Stimulated activated naive CD8-positive, alpha-beta T cell treated with anti-CD3 and anti-CD28 coated beads, Interleukin-15, Interleukin-2, amounts not matched to agents 100 ng/mL and 50 ng/mL, for 24 hours (primary cell): ENCODE data around the gene KRT4.
"Not testable (repeated sequence)": the region's sequence is repeated elsewhere in the genome, so short reads cannot be mapped to it uniquely, and the experiment has no call there.

Experiments
- H3K27ac Mint-ChIP-seq: one replicate; pipeline ENCODE4 v1.8.0; 2021; ENCODE audit warnings: mild to moderate bottlenecking, mixed read lengths
- H3K27me3 Mint-ChIP-seq: one replicate; pipeline ENCODE4 v1.8.0; 2021; ENCODE audit warnings: mixed read lengths
- H3K36me3 Mint-ChIP-seq: one replicate; pipeline ENCODE4 v1.8.0; 2021; ENCODE audit warnings: low read depth, mixed read lengths
- H3K4me1 Mint-ChIP-seq: one replicate; pipeline ENCODE4 v1.8.0; 2021; ENCODE audit warnings: low read depth, mixed read lengths
- H3K4me3 Mint-ChIP-seq: one replicate; pipeline ENCODE4 v1.8.0; 2021; ENCODE audit warnings: mild to moderate bottlenecking, mixed read lengths
- H3K9me3 Mint-ChIP-seq: one replicate; pipeline ENCODE4 v1.8.0; 2021; ENCODE audit warnings: mixed read lengths

The KRT4 gene

GRCh38 chr12:52771505-52771904 is 42.4 kb downstream of the KRT4 start:
- H3K27me3 Mint-ChIP-seq: no peaks in the 10 kb centered on the region
- H3K36me3 Mint-ChIP-seq: no peaks in the 10 kb centered on the region
- H3K4me1 Mint-ChIP-seq: no peaks in the 10 kb centered on the region
- H3K9me3 Mint-ChIP-seq: no peaks in the 10 kb centered on the region
- no peak overlapping the region for H3K4me3 Mint-ChIP-seq
- no peak overlapping the region for H3K27ac Mint-ChIP-seq

DNA sequence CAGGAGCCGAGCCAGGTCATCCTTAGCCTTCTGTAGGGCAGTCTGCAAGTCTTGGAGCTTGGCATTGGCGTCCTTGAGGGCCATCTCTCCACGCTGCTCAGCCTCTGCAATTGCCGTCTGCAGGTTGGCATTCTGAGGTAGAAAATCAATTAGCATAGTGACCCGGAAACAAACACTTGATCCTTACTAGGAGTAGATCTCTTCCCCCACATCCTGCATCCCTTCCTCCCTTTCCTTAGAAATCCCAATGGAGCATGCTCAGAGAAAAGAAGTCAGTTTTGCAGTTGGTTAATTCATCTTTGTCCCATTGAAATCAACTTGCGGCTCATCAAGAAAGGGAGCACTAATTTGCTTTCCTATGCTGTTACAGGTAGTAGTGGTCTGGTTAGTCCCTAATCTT is 42.8 kb downstream of the KRT4 start:
- Mint-ChIP-seq H3K4me3 (no peak overlapping the region), H3K27ac (no peak overlapping the region), H3K36me3 (no peaks in the 10 kb centered on the region), H3K9me3 (no peaks in the 10 kb centered on the region), H3K4me1 (no peaks in the 10 kb centered on the region), H3K27me3 (no peaks in the 10 kb centered on the region)

GRCh38 chr12:52769946-52770345 is 44.0 kb downstream of the KRT4 start:
- H3K36me3 Mint-ChIP-seq: no peaks in the 10 kb centered on the region
- no peaks in the 10 kb centered on the region for H3K4me1 Mint-ChIP-seq
- H3K27me3 Mint-ChIP-seq: no peaks in the 10 kb centered on the region
- no peak overlapping the region for H3K4me3 Mint-ChIP-seq
- H3K9me3 Mint-ChIP-seq: no peaks in the 10 kb centered on the region
- H3K27ac Mint-ChIP-seq: no peak overlapping the region

GRCh38 chr12:52769354-52769753 is 44.6 kb downstream of the KRT4 start:
- no peaks in the 10 kb centered on the region for H3K36me3 Mint-ChIP-seq
- no peaks in the 10 kb centered on the region for H3K27me3 Mint-ChIP-seq

DNA sequence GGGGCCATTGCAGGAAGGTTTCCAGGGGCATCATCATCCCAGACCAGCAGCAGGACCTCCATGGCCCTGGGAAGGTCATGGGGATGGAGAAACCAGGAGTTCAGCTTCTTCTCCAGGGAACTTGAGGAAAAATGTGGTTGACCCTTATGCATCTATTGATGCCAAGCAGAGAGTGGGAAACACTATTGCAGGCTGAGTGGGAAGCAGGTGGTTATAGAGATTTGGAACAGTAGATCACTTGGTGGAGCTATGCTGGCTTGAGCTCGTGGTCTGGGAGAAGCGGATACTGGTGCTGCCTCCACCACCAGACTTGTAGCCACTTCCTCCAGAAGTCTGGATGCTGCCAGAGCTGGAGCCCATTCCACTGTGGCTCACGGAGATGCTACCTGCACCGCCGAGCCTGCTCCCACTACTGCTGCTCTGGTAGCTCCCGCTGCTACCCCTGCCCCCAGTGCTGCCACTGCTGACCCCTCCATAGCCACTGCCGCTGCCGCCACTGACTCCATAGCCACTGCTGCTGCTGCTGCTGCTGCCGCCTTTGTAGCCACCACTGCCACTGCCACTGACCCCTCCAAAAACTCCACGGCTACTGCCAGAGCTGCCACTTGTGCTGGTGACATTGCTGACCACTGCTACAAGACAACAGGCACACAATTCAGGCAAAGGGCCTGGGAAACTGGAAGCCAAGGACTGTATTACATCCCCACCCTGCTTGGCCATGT is 45.3 kb downstream of the KRT4 start:
- Mint-ChIP-seq H3K9me3 (no peaks in the 10 kb centered on the region), H3K4me3 (no peak overlapping the region), H3K27ac (no peak overlapping the region), H3K4me1 (no peaks in the 10 kb centered on the region), H3K36me3 (no peaks in the 10 kb centered on the region), H3K27me3 (no peaks in the 10 kb centered on the region)

More at GRCh38 chr12:52769354-52769753, 44.6 kb downstream of the KRT4 start:
- no peaks in the 10 kb centered on the region for H3K4me1 Mint-ChIP-seq
- H3K9me3 Mint-ChIP-seq: no peaks in the 10 kb centered on the region
- no peak overlapping the region for H3K4me3 Mint-ChIP-seq
- no peak overlapping the region for H3K27ac Mint-ChIP-seq

DNA sequence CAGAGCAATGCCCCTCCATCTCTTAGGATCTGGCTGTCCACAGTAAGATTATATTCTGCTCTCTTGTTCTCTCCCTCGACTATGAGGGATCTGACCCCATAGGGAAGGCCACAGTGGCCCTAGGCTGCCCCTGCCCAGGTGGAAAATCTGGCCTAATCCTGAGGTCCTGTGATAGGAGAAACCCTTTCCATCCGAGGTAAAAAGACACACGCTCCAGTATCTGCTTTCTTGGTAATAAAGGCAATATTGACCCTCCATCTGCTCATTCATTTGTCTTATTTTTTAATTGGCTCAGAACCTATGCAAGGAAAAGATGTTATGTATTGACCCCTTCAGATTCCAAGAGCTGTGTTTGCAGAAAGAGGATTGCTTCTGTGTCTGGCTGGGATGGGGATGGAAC is 46.5 kb downstream of the KRT4 start:
- no peaks in the 10 kb centered on the region for H3K4me1 Mint-ChIP-seq
- H3K27ac Mint-ChIP-seq: no peak overlapping the region
- H3K4me3 Mint-ChIP-seq: no peak overlapping the region
- H3K27me3 Mint-ChIP-seq: no peaks in the 10 kb centered on the region
- no peaks in the 10 kb centered on the region for H3K36me3 Mint-ChIP-seq
- peaks cover 5% of the 10 kb centered on the region for H3K9me3 Mint-ChIP-seq

DNA sequence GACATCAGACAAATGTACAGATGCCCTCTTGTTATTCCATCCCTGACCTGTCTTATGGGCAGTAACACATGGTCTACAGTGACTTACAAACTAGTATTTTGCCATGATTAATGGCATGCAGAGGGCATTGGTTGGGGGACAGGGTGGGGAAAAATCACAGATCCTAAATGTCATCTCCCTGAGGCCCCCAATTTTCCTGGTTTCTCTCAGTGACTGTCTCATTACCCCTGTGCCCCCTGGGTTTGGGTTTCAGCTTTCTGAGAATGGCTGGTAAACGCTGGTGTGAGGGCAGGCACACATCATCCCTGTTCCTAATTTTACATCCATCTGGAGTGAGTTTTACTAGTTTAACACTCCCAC is 46.9 kb downstream of the KRT4 start:
- Mint-ChIP-seq H3K4me1 (no peaks in the 10 kb centered on the region), H3K27me3 (no peaks in the 10 kb centered on the region), H3K36me3 (no peaks in the 10 kb centered on the region), H3K4me3 (no peak overlapping the region), H3K27ac (no peak overlapping the region), H3K9me3 (peaks cover 5% of the 10 kb centered on the region)

GRCh38 chr12:52766351-52767019 is 47.4 kb downstream of the KRT4 start:
- no peaks in the 10 kb centered on the region for H3K4me1 Mint-ChIP-seq
- H3K9me3 Mint-ChIP-seq: peaks cover 7% of the 10 kb centered on the region
- H3K36me3 Mint-ChIP-seq: no peaks in the 10 kb centered on the region
- H3K27ac Mint-ChIP-seq: no peak overlapping the region
- no peaks in the 10 kb centered on the region for H3K27me3 Mint-ChIP-seq
- no peak overlapping the region for H3K4me3 Mint-ChIP-seq

- Mint-ChIP-seq H3K4me1 (no peaks in the 10 kb centered on the region), H3K9me3 (peaks cover 13% of the 10 kb centered on the region), H3K36me3 (no peaks in the 10 kb centered on the region), H3K4me3 (no peak overlapping the region), H3K27me3 (no peaks in the 10 kb centered on the region), H3K27ac (no peak overlapping the region)
Observed at GRCh38 chr12:52765702-52766101, 48.2 kb downstream of the KRT4 start.

DNA sequence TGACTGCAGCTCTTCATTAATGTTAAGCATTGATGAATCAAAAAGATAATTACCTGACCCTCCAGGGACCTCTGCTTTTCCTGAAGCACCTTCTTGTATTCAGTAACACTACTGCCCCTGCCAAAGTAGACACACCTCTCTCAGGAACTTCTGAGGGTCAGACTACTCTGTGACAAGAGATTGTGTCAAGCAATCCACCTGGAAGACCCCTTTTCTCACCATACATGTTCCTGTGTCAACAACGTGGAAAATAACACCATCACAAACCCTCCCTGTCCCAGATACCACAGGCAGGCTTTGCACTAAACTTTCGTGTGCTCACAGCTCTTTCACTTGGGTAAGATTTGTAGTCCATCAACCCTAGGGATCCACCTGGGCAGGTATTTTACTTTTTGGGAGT is 49.9 kb downstream of the KRT4 start:
- peaks cover 14% of the 10 kb centered on the region for H3K9me3 Mint-ChIP-seq
- H3K4me3 Mint-ChIP-seq: no peak overlapping the region
- H3K4me1 Mint-ChIP-seq: no peaks in the 10 kb centered on the region
- no peak overlapping the region for H3K27ac Mint-ChIP-seq
- no peaks in the 10 kb centered on the region for H3K27me3 Mint-ChIP-seq
- no peaks in the 10 kb centered on the region for H3K36me3 Mint-ChIP-seq

DNA sequence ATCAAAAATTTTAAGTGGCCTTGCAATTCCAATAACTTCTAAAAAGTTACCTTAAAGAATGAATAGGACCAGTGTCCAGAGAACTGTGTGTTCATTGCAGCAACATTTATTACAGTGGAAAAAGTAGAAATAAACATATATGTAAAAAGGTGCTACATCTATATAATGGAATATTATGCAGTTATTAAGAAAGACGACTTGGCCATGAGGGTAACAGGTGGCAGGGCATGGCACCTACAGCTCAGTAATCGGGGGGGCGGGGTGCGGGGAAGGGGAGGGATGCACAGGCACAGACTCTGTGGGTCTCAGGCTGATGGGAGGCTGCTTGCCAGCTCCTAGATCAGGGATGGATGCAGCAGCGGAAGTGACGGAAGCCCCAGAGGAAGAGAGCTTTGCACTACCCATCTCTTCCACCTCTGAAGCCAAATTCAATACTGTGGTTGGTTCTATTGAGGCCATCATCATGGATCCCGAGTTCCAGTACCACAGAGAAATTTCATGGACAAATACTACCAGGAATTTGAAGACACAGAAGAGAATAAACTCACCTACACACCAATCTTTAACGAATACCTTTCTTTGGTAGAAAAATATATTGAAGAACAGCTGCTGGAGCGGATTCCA is 50.8 kb downstream of the KRT4 start:
- Mint-ChIP-seq H3K27me3 (no peaks in the 10 kb centered on the region), H3K27ac (no peak overlapping the region), H3K4me3 (no peak overlapping the region), H3K4me1 (no peaks in the 10 kb centered on the region), H3K9me3 (peaks cover 18% of the 10 kb centered on the region), H3K36me3 (no peaks in the 10 kb centered on the region)

GRCh38 chr12:52761802-52762201 is 52.1 kb downstream of the KRT4 start:
- peaks cover 18% of the 10 kb centered on the region for H3K9me3 Mint-ChIP-seq
- H3K27ac Mint-ChIP-seq: no peak overlapping the region
- no peak overlapping the region for H3K4me3 Mint-ChIP-seq
- no peaks in the 10 kb centered on the region for H3K4me1 Mint-ChIP-seq
- H3K27me3 Mint-ChIP-seq: no peaks in the 10 kb centered on the region
- H3K36me3 Mint-ChIP-seq: no peaks in the 10 kb centered on the region

- H3K4me1 Mint-ChIP-seq, H3K27ac Mint-ChIP-seq, H3K27me3 Mint-ChIP-seq, H3K4me3 Mint-ChIP-seq, H3K36me3 Mint-ChIP-seq: not testable (repeated sequence)
- peaks cover 18% of the 10 kb centered on the region for H3K9me3 Mint-ChIP-seq
Observed at GRCh38 chr12:52761218-52761617, 52.7 kb downstream of the KRT4 start.

DNA sequence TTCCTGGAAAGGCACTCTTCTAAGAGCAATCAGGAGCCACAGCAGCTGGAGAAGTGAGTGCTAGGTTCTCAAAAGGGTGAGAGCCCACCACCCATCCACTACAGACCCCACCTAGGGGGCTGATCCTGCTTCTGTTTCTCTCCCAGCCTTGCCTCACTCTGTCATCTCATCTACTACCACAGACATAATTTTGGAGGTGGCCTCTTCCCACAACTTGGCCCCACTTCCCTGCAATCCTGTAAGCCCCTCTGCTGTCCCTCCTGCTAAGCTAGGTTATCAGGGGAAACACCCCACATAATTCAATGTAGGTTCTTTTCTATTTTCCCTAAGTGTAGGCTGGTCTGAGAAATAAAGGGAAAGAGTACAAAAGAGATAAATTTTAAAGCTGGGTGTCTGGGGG is 53.3 kb downstream of the KRT4 start:
- H3K27me3 Mint-ChIP-seq: no peaks in the 10 kb centered on the region
- H3K9me3 Mint-ChIP-seq: peaks cover 18% of the 10 kb centered on the region
- no peak overlapping the region for H3K4me3 Mint-ChIP-seq
- no peak overlapping the region for H3K27ac Mint-ChIP-seq
- no peaks in the 10 kb centered on the region for H3K36me3 Mint-ChIP-seq
- H3K4me1 Mint-ChIP-seq: no peaks in the 10 kb centered on the region

GRCh38 chr12:52759695-52760094 is 54.2 kb downstream of the KRT4 start:
- no peaks in the 10 kb centered on the region for H3K36me3 Mint-ChIP-seq
- H3K27ac Mint-ChIP-seq: no peak overlapping the region
- no peaks in the 10 kb centered on the region for H3K4me1 Mint-ChIP-seq

More at GRCh38 chr12:52759695-52760094, 54.2 kb downstream of the KRT4 start:
- Mint-ChIP-seq H3K9me3 (peaks cover 18% of the 10 kb centered on the region), H3K4me3 (no peak overlapping the region), H3K27me3 (no peaks in the 10 kb centered on the region)
